Cardiac fibroblast (primary cell): ENCODE results near the gene BACE2.

Experiments
- DNase-seq, 2 donors: peaks; one replicate each; pipeline versions ENCODE4 v3.0.0 to v3.0.0-alpha.2; 2010; ENCODE audit warnings: low read depth in 2 of 2
- H3K4me3 ChIP-seq, 2 donors: replicated peaks in 1 of 2; 1 replicate in 1 of 2; 2 replicates in 1 of 2; pipeline ENCODE4 v1.5.1; 2011; ENCODE audit warnings: low read depth in 2 of 2, low read length in 2 of 2, mild to moderate bottlenecking in 2 of 2, moderate library complexity in 1 of 2
- CTCF ChIP-seq: IDR thresholded peaks from one replicate; pipeline ENCODE4 v1.5.1; 2011; ENCODE audit warnings: low read depth, mild to moderate bottlenecking, low read length, inconsistent platforms

BACE2 gene

DNA sequence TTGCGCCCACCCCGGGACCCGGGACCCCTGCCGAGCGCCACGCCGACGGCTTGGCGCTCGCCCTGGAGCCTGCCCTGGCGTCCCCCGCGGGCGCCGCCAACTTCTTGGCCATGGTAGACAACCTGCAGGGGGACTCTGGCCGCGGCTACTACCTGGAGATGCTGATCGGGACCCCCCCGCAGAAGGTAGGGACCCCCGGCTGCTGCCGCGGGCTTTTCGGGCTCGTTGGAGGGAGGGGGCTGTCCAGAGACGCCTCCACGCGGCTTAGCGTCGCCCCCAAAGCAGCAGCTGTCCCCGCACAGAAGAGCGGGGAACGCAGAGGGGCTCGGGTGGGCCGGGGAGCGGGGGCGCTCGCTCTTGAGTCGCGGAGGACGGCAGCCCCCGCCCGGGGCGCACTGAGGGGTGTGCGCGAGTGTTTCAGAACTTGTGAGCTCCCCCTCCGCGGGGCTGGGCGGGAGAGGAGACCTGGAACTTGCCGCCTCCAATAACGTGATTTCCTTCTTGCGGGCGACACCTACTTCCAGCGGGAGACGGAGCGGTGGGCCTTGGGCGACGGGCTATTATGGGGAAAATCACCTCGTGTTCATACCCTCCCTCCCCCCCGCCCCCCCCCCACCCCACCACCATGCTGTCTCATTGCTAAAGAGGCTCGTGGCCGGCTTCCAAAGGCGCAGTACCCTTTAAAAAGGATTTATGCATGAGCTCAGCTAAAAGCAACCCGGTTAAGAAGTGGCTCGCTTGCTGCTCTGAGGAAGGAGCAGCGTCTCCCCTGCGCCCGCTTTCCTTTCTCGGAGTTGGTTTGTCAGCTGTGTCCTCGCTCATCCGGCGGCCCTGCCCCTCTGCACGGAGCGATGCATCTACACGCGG, 664 bp downstream of the BACE2 start:
- H3K4me3 ChIP-seq: peak overlapping the region; percentile 70 to 87

DNA sequence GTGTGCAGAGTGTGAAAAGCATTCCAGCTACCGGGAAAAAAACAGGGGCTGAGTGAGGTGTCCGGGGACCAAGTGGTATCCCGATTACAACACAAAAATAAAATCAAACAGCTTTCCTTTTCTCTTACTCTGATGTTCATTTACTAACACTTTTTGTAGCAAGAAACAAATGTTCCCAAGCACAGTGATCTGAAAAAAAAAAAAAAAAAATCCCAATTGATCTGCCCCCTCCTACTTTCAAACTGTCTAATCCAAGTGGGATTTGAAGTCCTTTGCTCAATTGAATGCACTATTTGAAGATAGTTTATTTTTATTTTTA, 1.3 kb downstream of the BACE2 start:
- no peak for TF ChIP-seq CTCF
- peak overlapping the region; percentile 70 to 87 for H3K4me3 ChIP-seq
- no peak for DNase-seq

More for the DNA sequence above, 664 bp downstream of the BACE2 start:
- no peak for TF ChIP-seq CTCF
- peak; percentile 64 to 69 for DNase-seq

- H3K4me3 ChIP-seq: peak overlapping the region in 1 of 2 donors; percentile 14
- no peak for TF ChIP-seq CTCF
Observed at GRCh38 chr21:41169701-41170100, 1.7 kb downstream of the BACE2 start.

DNA sequence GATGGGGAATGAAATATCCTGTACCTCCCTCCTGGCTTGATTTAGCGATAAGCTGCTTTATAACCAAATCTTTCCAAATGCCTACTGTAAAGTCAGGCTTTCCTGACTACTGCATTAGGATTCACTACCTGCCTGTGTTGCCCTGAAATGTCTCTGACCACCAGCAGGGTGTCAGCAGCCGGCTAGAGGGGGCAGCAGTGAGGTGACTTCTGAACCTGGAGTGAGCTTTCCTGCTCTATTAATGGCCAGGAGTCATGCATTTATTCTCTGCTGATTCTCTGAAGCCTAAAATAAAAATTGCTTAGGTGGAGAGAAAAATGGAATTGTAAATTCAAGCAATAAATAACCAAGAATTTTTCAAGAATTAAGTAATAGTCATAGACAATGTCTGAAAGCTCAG, 2.5 kb downstream of the BACE2 start:
- DNase-seq: peak; percentile 51 to 54
- no peak overlapping the region for H3K4me3 ChIP-seq
- peak; percentile 86 for TF ChIP-seq CTCF

More at GRCh38 chr21:41169701-41170100, 1.7 kb downstream of the BACE2 start:
- peak in 1 of 2 donors; percentile 2 for DNase-seq

DNA sequence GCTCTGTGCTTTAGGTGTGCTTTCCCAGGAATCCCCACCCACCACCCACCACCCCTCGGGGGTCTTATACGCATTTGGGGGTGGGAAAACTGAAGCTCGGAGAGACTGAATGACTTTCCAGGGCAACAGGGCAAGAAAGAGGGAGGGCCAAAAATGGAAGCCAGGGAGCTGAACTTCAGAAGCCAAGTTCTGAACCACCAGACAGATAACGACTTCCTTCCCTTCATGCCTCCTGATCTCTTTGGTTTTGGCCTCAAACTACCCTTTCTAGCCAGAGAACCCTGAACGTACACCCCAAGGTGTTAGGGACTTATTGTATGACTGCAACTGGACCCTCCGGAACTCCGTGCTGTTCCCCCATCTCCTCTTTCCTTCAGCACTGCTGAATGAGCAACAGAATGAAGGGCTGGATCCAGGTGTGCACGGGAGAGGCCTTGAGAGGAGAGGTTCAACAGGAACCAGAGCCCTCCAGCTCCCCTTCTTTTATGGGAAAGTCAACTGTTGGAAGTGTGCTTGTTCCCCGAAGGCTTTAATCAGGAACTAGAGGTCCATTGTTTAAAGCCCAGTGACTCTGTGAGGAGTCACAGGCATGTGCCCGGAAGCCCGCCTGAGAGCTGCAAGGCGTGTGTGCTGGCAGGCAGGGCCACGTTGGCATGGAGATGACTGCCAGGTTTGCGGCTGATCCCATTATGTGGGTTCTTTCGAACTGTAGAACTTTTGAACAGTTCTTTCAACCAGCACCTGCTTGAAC, 3.1 kb downstream of the BACE2 start:
- H3K4me3 ChIP-seq: no peak overlapping the region

DNA sequence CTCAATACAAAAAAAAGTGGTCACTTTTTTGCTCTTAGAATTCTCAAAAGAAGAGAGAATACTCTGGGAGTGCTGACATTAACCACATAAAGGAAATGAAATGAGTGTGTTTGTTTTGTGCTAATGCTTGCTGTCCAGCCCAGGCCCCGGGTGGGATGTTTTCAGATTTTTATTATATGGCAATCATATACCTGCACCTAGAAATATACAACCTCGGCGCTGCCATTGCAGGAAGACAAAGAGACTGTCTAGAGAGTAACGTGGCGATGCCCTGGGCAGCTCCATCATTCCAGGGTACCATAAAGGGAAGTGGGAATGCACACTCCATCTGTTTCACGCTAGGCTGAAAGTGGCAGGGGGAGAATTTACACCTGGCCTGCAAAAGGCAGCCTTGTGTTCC, 7.1 kb downstream of the BACE2 start:
- DNase-seq: no peak
- no peak overlapping the region for H3K4me3 ChIP-seq
- TF ChIP-seq CTCF: no peak

More for the DNA sequence above, 3.1 kb downstream of the BACE2 start:
- TF ChIP-seq CTCF: no peak
- DNase-seq: peak; percentile 24 to 75
